Measurements from ENCODE around the gene HOXA5. TPM values are rescaled to one million over a fixed set of nuclear protein-coding genes. Genes with fewer than 3 reads are reported as not detected.

The HOXA5 gene
- total RNA-seq, 1 experiment from 2014 or later = 6.7 TPM

- peak overlapping the region; percentile 46 for H3K27ac ChIP-seq (ENCODE audit: low read depth, low read length)
- peak overlapping the region; percentile 72 for H3K9ac ChIP-seq (ENCODE audit: low read length)
- peaks cover 20% of the 10 kb centered on the region for H3K79me2 ChIP-seq (ENCODE audit: insufficient read depth, low read length)
- RAD21 ChIA-PET (ENCODE audit: low non-redundant PET in 1 of 2, low total read pairs in 2 of 2, uncharacterized antibody in 2 of 2, unreplicated experiment in 2 of 2) = interaction anchor here (0.6 to 1.5 kb wide), 5 partner anchors 18 to 259 kb away, joined by 3 to 4 read pairs (median 3); partner anchors contain the start of gene HOXA1 (in 1 of the 2)
- no TSS peak for BruUV-seq (replicated peaks)
- DNase-seq (ENCODE audit: low read depth, low spot score) (no peak), ATAC-seq (peak; percentile 4)
- intact Hi-C loops (cut with micrococcal nuclease) = loop anchor here (1.0 to 2.0 kb wide), 2 partner anchors 16 to 19 kb away; partner anchors contain the start of gene HOXA4
- no peak overlapping the region for H2AFZ ChIP-seq (ENCODE audit: low read depth, low read length, poor library complexity, severe bottlenecking)
- POLR2A ChIA-PET = interaction anchor here (0.9 to 2.4 kb wide), 6 partner anchors 10 to 250 kb away, joined by 3 to 8 read pairs (median 4); partner anchors contain the start of genes HOXA1, HOXA4 and SKAP2
- H3K36me3 ChIP-seq (ENCODE audit: control insufficient read depth in 1 of 2, insufficient read depth in 2 of 2, low read length in 2 of 2) = no peaks in the 10 kb centered on the region
- peak overlapping the region; percentile 47 to 60 for H3K4me3 ChIP-seq (replicated peaks in 1 of 2; ENCODE audit: low read depth in 1 of 2, low read length in 2 of 2)
- peaks cover 62 to 77% of the 10 kb centered on the region in 2 experiments for H3K4me1 ChIP-seq (ENCODE audit: control insufficient read depth in 1 of 2, insufficient read depth in 2 of 2, low read length in 2 of 2)
- CTCF ChIA-PET = interaction anchor here (1.1 kb wide), 1 partner anchor 36 kb away, joined by 3 read pairs; no protein-coding TSS in a partner anchor
- H3K27me3 ChIP-seq (ENCODE audit: insufficient read depth, low read length) = peaks cover 10% of the 10 kb centered on the region; the same call in 1 of the 2 replicates
- H4K20me1 ChIP-seq (ENCODE audit: insufficient read depth) = no peaks in the 10 kb centered on the region
- H3K9me2 ChIP-seq (ENCODE audit: insufficient read depth) = no peaks in the 10 kb centered on the region
- no peaks in the 10 kb centered on the region for H3K9me3 ChIP-seq (ENCODE audit: control insufficient read depth in 1 of 2, insufficient read depth in 1 of 2, low read depth in 1 of 2, low read length in 2 of 2)
- TF ChIP-seq ZFX (IDR thresholded peaks at IDR 0.05) (no peak), SRF (IDR thresholded peaks at IDR 0.05; ENCODE audit: low read depth) (no peak), REST (IDR thresholded peaks at IDR 0.05; ENCODE audit: low read depth) (no peak), SP1 (IDR thresholded peaks at IDR 0.05; ENCODE audit: low read depth) (no peak), EZH2 (IDR thresholded peaks at IDR 0.05) (no peak), EZH2phosphoT487 (IDR thresholded peaks at IDR 0.05; ENCODE audit: borderline replicate concordance) (no peak), JUND (IDR thresholded peaks at IDR 0.05) (no peak), ZNF274 (IDR thresholded peaks at IDR 0.05; ENCODE audit: low read depth, low read length) (no peak), EGR1 (IDR thresholded peaks at IDR 0.05; ENCODE audit: low read depth) (no peak), RAD21 (IDR thresholded peaks at IDR 0.05; ENCODE audit: low read depth) (no peak), FOSL1 (IDR thresholded peaks at IDR 0.05; ENCODE audit: low read depth) (no peak), CEBPB (IDR thresholded peaks at IDR 0.05; ENCODE audit: low read depth) (no peak)
- peak overlapping the region; percentile 92 for H3K4me2 ChIP-seq (ENCODE audit: low read length)
Measured at GRCh38 chr7:27114881-27115220, 28.6 kb downstream of the HOXA5 start.
